ENCODE results near the gene SLC6A3. TPM values are rescaled to one million over a fixed set of nuclear protein-coding genes. Genes with fewer than 3 reads are reported as not detected.

The SLC6A3 gene
- total and polyA plus RNA-seq, 2 donors (not counting 3 experiments of a cell fraction or from before 2014, with no cell fraction given): not detected

DNA sequence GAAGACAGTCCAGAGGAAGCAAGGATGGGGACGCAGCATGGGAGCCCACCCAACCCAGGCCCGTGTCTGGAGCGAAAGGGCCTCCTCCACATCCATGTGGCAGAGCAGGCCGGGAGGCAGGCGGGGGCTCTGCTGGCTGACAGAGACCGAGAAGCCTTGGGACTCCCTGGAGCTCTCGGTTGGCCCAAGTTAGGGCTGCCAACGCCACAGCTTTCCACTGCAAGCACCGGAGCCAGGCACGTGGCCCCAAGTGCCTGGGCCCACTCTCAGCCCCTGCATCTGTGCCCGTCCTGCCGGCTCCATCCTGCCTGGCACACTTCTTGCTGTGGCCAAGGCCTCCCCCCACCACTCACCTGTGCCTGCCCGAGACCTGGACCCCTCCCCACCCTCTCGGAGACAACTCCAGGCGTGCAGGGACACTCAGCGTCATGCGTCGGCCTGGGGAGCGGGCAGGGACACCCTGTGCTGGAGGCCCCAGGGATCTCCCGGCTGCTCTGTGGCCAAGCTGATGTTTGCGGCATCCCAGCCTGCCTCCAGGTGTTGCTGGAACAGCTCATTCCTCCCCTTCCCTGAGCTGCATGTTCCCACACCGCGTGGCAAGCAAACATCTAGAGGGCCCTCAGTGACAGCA is 31.5 kb downstream of the SLC6A3 start:
- Histone ChIP-seq H3K4me2 (ENCODE audit: insufficient read depth, low read length) (no peak overlapping the region), H3K27ac (ENCODE audit: insufficient read depth, low read depth, low read length) (no peak overlapping the region), H3K36me3 (ENCODE audit: control insufficient read depth in 2 of 2, extremely low read depth in 1 of 2, insufficient read depth in 2 of 2, low read length in 2 of 2) (no peaks in the 10 kb centered on the region), H3K4me3 (replicated peaks in 1 of 3; ENCODE audit: insufficient read depth in 1 of 3, low read depth in 1 of 3, low read length in 3 of 3) (no peak overlapping the region), H4K20me1 (replicated peaks; ENCODE audit: control insufficient read depth, extremely low read depth, insufficient read depth, low read length) (no peaks in the 10 kb centered on the region), H3K9me1 (replicated peaks; ENCODE audit: control insufficient read depth, extremely low read depth, insufficient read depth, low read length) (no peaks in the 10 kb centered on the region), H3K27me3 (ENCODE audit: control insufficient read depth in 2 of 2, insufficient read depth in 2 of 2, low read length in 2 of 2) (no peaks in the 10 kb centered on the region), H3K9ac (replicated peaks; ENCODE audit: extremely low read depth, insufficient read depth, low read length) (no peak overlapping the region), H3K79me2 (ENCODE audit: control insufficient read depth, insufficient read depth, low read length) (no peaks in the 10 kb centered on the region), H2AFZ (ENCODE audit: low read depth, low read length) (no peak overlapping the region), H3K4me1 (ENCODE audit: control insufficient read depth, extremely low read depth, insufficient read depth, low read length) (no peaks in the 10 kb centered on the region), H3K9me3 (replicated peaks; ENCODE audit: control insufficient read depth, insufficient read depth, low read length) (no peaks in the 10 kb centered on the region)
- ChIA-PET POLR2A (no interaction called here), CTCF (no interaction called here)
- dilution Hi-C loops (cut with MboI; ENCODE audit: extremely low pct_ligation_motif_present, low sequenced_read_pairs) (no loop called here), intact Hi-C loops (cut with micrococcal nuclease) (no loop called here)
- no peak for TF ChIP-seq MYC (IDR thresholded peaks at IDR 0.05; ENCODE audit: low read depth, low read length)
- TF ChIP-seq, protein P1, sequence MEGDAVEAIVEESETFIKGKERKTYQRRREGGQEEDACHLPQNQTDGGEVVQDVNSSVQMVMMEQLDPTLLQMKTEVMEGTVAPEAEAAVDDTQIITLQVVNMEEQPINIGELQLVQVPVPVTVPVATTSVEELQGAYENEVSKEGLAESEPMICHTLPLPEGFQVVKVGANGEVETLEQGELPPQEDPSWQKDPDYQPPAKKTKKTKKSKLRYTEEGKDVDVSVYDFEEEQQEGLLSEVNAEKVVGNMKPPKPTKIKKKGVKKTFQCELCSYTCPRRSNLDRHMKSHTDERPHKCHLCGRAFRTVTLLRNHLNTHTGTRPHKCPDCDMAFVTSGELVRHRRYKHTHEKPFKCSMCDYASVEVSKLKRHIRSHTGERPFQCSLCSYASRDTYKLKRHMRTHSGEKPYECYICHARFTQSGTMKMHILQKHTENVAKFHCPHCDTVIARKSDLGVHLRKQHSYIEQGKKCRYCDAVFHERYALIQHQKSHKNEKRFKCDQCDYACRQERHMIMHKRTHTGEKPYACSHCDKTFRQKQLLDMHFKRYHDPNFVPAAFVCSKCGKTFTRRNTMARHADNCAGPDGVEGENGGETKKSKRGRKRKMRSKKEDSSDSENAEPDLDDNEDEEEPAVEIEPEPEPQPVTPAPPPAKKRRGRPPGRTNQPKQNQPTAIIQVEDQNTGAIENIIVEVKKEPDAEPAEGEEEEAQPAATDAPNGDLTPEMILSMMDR (IDR thresholded peaks at IDR 0.05; ENCODE audit: extremely low read depth in 1 of 2, insufficient read depth in 1 of 2, low read depth in 1 of 2, low read length in 2 of 2): no peak
- no peak for TF ChIP-seq JUN (IDR thresholded peaks at IDR 0.05; ENCODE audit: borderline replicate concordance, insufficient read depth, insufficient read length, low read depth)
- TF ChIP-seq POLR2AphosphoS5 (IDR thresholded peaks at IDR 0.05; ENCODE audit: insufficient read depth, low read depth, low read length): no peak
- no peak for TF ChIP-seq EZH2 (IDR thresholded peaks at IDR 0.05; ENCODE audit: borderline replicate concordance, low read depth, low read length, severe bottlenecking)
- TF ChIP-seq, protein P2, sequence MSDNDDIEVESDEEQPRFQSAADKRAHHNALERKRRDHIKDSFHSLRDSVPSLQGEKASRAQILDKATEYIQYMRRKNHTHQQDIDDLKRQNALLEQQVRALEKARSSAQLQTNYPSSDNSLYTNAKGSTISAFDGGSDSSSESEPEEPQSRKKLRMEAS (IDR thresholded peaks at IDR 0.05; ENCODE audit: insufficient read depth, insufficient read length): no peak
- TF ChIP-seq GATA2 (IDR thresholded peaks at IDR 0.05; ENCODE audit: insufficient read depth, insufficient read length, low read depth, low read length): no peak
- no peak for TF ChIP-seq POLR2A (IDR thresholded peaks at IDR 0.05; ENCODE audit: low read depth, low read length)
- no peak for TF ChIP-seq FOS (IDR thresholded peaks at IDR 0.05; ENCODE audit: borderline replicate concordance, insufficient read depth, low read length)
- no TSS peak for BruUV-seq (replicated peaks)
- no peak for DNase-seq (ENCODE audit: low read depth, low spot score)
- FAIRE-seq: no peak
